Spinal cord (tissue), 10 donors: Measurements from ENCODE around the gene PPARG. TPM values are rescaled to one million over a fixed set of nuclear protein-coding genes. Genes with fewer than 3 reads are reported as not detected.
A peak's percentile ranks its signal among the peaks of the same experiment; 100 is the strongest.
"Not testable (repeated sequence)": the region's sequence is repeated elsewhere in the genome, so short reads cannot be mapped to it uniquely, and the experiment has no call there.

Source experiments
- DNase-seq, 6 donors: peaks; one replicate each; pipeline versions ENCODE4 v3.0.0 to v3.0.0-alpha.2; 2013 to 2015; ENCODE audit warnings: low spot score in 6 of 6, low read depth in 4 of 6
- H3K27ac ChIP-seq: one replicate; pipeline ENCODE4 v1.5.1; 2013; ENCODE audit warnings: low read depth, low read length, control low read depth
- H3K27me3 ChIP-seq: one replicate; pipeline ENCODE4 v1.6.1; 2013; ENCODE audit warnings: low read length; ENCODE audit not compliant: control insufficient read depth, insufficient read depth
- H3K36me3 ChIP-seq: one replicate; pipeline ENCODE4 v1.6.1; 2013; ENCODE audit warnings: low read length; ENCODE audit not compliant: control insufficient read depth, insufficient read depth
- H3K4me1 ChIP-seq: one replicate; pipeline ENCODE4 v1.6.1; 2013; ENCODE audit warnings: low read length; ENCODE audit not compliant: control insufficient read depth, insufficient read depth
- H3K4me3 ChIP-seq: one replicate; pipeline ENCODE4 v1.5.1; 2013; ENCODE audit warnings: low read depth, low read length, control low read depth
- H3K9me3 ChIP-seq: one replicate; pipeline ENCODE4 v1.6.1; 2013; ENCODE audit warnings: low read length; ENCODE audit not compliant: control insufficient read depth, insufficient read depth
- WGBS: methylation state at CpG from one replicate; pipeline ENCODE4 v1.1.5; 2013; ENCODE audit warnings: missing lambda C conversion rate; ENCODE audit not compliant: insufficient coverage; 5-methylcytosine and 5-hydroxymethylcytosine counted together
- polyA plus RNA-seq, 2 donors: library from polyadenylated mRNA; unstranded; fragments of 120-200 nt; gene quantifications; one replicate each; pipeline ENCODE4 v1.2.1, GENCODE V29; 2013; ENCODE audit not compliant: insufficient read length in 2 of 2
- total RNA-seq, 2 donors: library from RNA; depleted of rRNA in 1 of 2; stranded (reverse); fragments of 120-200 nt in 1 of 2; fragments of >200 nt in 1 of 2; gene quantifications; one replicate each; pipeline versions ENCODE4 v1.2.3 to v1.2.4, GENCODE V29; 2013 to 2014
- donor health status: healthy.

PPARG gene
- total and polyA plus RNA-seq, 4 donors, result 3.0 to 7.1 (median 3.8) TPM

DNA sequence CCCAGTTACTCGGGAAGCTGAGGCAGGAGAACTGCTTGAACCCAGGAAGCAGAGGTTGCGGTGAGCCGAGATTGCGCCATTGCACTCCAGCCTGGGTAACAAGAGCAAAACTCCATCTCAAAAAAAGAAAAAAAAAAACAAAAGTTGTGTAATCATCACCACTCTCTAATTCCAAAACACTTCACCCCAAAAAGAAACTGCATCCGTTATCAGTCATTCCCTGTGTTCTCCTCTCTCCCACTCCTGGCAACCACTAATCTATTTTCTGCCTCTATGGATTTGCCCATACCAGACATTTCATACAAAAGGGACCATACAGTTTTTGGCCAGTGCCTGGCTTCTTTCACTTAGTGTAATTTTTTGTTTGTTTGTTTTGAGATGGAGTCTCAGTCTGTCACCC lies 12.0 kb upstream of the PPARG start:
- H3K9me3 ChIP-seq, H3K36me3 ChIP-seq, H3K4me1 ChIP-seq, DNase-seq, H3K27ac ChIP-seq, H3K4me3 ChIP-seq, H3K27me3 ChIP-seq: not testable (repeated sequence)
- WGBS, result 100% methylated on average over 4 of the region's 5 CpGs

DNA sequence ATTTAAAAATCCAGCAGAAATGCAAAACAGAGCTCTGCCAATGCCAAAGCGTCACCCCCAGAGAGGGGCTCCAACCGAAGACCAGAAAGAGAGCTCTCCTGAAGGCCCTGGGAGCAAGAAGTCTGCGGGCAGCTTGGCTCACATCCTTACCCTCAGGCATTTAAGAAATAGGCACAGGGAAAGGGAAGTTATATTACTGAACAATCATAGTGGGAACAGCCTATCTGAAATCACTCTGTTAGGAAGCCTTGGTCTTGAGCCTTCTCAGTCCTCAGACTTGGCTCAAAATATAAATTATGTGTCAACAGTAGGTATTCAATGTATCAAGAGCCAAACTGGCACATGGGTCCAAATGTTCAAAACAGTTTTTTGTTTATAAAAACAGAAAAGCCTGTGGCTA lies 10.3 kb upstream of the PPARG start:
- H3K27ac ChIP-seq, result no peak overlapping the region
- no CpG with 5 or more reads among the region's 3 CpGs for WGBS
- no peak for DNase-seq
- H3K4me3 ChIP-seq, result no peak overlapping the region
- no peaks in the 10 kb centered on the region for H3K27me3 ChIP-seq
- no peaks in the 10 kb centered on the region for H3K9me3 ChIP-seq
- H3K36me3 ChIP-seq, result no peaks in the 10 kb centered on the region
- H3K4me1 ChIP-seq, result no peaks in the 10 kb centered on the region

DNA sequence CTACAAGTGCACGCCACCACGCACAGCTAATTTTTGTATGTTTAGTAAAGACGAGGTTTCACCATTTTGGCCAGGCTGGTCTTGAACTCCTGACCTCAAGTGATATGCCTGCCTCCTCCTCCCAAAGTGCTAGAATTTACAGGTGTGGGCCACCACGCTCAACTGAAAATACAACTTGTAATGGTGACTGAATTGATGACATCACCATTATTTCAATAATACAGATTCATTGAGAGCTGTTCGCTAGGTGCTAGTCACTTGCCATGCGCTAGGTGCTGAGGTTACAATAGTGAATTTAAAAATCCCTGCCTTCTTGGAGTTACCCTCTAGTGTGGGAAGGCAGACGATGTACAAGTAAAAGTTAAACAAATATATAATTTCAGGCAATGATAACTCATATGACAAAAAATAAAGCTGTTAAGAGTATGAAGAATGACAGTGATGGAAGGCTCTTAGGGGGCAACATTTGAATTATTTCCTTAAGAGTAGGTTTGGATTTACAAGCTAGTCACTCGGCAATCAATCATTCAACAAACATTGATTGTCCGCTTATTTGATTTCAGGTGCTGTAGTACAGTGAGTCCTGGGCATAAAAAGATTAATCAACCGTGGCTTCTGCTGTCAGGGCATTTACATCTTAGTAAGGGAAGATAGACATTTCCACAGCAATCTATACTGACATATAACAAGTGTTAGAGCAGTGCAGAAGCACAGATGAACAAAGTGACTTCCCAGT lies 9.1 kb upstream of the PPARG start:
- Histone ChIP-seq H3K9me3 (no peaks in the 10 kb centered on the region), H3K27me3 (no peaks in the 10 kb centered on the region), H3K36me3 (no peaks in the 10 kb centered on the region), H3K4me3 (no peak overlapping the region), H3K4me1 (no peaks in the 10 kb centered on the region), H3K27ac (no peak overlapping the region)
- no CpG with 5 or more reads among the region's 10 CpGs for WGBS
- DNase-seq, result no peak

DNA sequence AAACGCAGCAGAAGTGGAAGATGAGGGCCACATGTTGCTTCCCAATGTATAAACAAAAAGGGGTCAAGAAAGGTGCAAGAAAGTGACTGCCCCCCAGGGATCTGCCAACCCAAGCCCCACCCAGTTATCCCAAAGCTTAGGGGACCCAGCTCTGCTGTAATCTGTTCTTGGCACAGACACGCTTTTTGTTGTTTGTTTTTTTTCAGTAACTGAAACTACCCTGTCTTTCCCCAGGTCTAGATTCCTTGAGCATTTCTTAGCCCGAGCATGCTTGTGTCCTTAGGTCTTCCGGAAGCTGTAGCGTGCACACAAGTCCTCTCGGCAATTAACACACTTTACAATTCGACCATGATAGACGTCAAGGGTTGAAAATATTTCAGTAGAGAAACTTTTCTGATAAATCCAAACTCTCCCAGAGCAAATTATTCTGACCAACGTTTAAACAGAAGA lies 8.5 kb upstream of the PPARG start:
- no peaks in the 10 kb centered on the region for H3K36me3 ChIP-seq
- H3K27ac ChIP-seq, result no peak overlapping the region
- WGBS, result 32% methylated on average over 2 of the region's 9 CpGs
- H3K27me3 ChIP-seq, result no peaks in the 10 kb centered on the region
- H3K4me1 ChIP-seq, result no peaks in the 10 kb centered on the region
- H3K9me3 ChIP-seq, result no peaks in the 10 kb centered on the region
- no peak overlapping the region for H3K4me3 ChIP-seq
- no peak for DNase-seq

DNA sequence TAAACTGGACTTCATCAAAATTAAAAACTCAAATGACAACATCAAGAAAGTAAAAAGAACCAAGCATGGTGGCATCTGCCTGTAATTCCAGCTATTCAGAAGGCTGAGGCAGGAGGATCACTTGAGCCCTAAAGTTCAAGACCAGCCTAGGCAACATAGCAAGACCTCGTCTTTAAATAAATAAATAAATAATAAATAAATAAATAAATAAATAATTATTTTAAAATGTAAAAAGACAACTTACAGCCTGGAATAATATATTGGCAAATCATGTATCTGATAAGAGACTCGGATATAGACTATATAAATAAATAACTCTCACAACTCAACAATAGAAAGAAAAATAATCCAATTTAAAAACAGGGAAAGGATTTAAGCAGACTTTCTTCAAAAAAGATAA lies 4.3 kb upstream of the PPARG start:
- Histone ChIP-seq H3K27ac (no peak overlapping the region), H3K4me3 (no peak overlapping the region), H3K36me3 (no peaks in the 10 kb centered on the region), H3K4me1 (no peaks in the 10 kb centered on the region), H3K9me3 (no peaks in the 10 kb centered on the region), H3K27me3 (peaks cover 29% of the 10 kb centered on the region)
- no peak for DNase-seq
- WGBS, result no CpG with 5 or more reads among the region's 2 CpGs

DNA sequence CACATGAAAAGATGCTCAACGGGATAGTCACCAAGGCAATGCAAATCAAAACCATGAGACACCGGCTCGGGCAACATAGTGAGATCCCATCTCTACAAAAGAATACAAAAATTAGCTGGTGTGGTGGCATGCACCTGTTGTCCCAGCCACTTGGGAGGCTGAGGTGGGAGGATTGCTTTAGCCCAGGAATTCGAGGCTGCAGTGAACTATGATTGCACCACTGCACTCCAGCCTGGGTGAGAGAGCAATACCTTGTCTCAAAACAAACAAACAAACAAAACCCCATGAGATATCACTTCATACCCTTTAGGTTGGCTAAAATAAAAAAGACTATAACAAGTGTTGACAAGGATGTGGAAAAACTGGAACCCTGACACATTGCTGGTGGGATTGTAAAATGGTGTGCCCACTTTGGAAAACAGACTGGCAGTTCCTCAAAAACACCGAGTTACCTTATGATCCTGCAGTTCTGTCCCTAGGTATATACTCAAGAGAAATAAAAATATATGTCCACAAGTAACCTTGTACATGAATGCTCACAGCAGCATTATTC lies 3.8 kb upstream of the PPARG start:
- Histone ChIP-seq H3K4me1 (no peaks in the 10 kb centered on the region), H3K27ac (no peak overlapping the region), H3K4me3 (no peak overlapping the region), H3K27me3 (peaks cover 29% of the 10 kb centered on the region), H3K9me3 (no peaks in the 10 kb centered on the region), H3K36me3 (no peaks in the 10 kb centered on the region)
- 83% methylated on average over 1 of the region's 5 CpGs for WGBS
- DNase-seq, result no peak

DNA sequence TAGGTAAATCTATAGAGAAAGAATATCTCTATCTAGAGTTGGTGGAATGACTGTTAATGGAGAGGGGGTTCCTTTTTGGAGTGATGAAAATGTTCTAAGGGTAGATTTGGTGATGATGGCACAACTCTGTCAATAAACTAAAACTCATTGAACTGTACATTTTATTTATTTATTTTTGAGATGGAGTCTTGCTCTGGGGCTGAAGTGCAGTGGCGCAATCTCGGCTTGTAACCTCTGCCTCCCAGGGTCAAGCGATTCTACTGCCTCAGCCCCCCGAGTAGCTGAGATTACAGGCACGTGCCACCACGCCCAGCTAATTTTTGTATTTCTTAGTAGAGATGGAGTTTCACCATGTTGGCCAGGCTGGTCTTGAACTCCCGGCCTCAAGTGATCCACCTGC lies 3.1 kb upstream of the PPARG start:
- 93% methylated on average over 6 of the region's 7 CpGs for WGBS
- not testable (repeated sequence) for H3K36me3 ChIP-seq, DNase-seq, H3K27ac ChIP-seq, H3K4me3 ChIP-seq, H3K4me1 ChIP-seq, H3K9me3 ChIP-seq
- peaks cover 29% of the 10 kb centered on the region for H3K27me3 ChIP-seq

DNA sequence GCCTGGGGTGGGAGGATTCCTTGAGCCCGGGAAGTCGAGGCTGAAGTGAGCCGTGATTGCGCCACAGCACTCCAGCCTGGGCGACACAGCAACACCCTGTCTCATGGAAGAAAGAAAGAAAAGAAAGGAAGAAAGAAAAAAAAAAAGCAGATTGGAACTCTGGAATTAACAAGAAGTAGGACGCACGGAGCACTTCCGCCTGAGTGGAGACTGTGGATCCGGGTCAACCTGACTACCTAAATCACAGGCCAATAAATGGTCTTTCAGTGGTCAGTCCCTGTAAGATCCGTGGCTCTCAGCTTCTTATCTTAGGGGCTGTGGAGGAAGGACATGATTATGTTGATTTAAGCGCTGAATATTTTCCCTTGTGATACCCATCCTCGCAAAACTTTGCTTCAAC lies 2.4 kb upstream of the PPARG start:
- Histone ChIP-seq H3K4me3 (no peak overlapping the region), H3K4me1 (no peaks in the 10 kb centered on the region), H3K36me3 (no peaks in the 10 kb centered on the region), H3K27ac (no peak overlapping the region), H3K9me3 (no peaks in the 10 kb centered on the region), H3K27me3 (peaks cover 29% of the 10 kb centered on the region)
- DNase-seq, result no peak
- WGBS, result 82% methylated on average over 7 of the region's 12 CpGs

DNA sequence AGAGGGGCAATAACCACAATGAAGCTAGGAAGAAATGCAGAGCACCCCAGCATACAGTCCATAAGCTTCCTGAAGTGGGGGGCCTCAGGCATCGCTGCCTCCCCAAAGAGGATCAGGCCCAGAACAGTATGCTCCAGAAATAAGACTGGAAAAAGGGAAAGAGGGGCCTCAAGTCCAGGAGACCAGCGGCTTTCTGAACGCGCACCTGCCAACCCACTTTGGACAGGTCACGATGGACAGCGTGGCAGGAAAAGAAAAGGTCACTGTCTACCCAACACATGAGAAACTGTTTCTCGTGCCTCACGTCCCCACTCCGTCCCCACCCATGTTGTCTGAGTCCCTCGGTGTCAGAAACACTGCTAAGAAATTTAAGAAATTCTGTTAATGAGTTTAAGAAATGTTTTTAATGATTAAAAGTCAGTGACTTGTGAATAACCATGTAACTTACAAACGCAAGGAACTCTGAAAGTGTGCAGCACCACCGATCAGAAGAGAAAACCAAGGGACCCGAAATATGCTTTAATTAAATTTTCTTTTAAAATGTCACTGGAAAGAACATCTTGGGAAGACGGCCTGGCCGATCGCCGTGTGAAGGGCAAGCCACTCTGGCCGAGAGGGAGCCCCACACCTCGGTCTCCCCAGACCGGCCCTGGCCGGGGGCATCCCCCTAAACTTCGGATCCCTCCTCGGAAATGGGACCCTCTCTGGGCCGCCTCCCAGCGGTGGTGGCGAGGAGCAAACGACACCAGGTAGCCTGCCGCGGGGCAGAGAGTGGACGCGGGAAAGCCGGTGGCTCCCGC lies 1.7 kb upstream of the PPARG start:
- Histone ChIP-seq H3K36me3 (no peaks in the 10 kb centered on the region), H3K27me3 (peaks cover 29% of the 10 kb centered on the region), H3K9me3 (no peaks in the 10 kb centered on the region), H3K4me3 (peak overlapping the region; percentile 14), H3K4me1 (no peaks in the 10 kb centered on the region), H3K27ac (no peak overlapping the region)
- 23% methylated on average over 23 of the region's 33 CpGs for WGBS
- no peak for DNase-seq
